UCSD-AML1 (cell line): ENCODE measurements around the gene OBSCN.

ENCODE experiments used
- DNase-seq: peaks from one replicate; lab custom pipeline; 2025; ENCODE audit not compliant: unreplicated experiment; lab: John Stamatoyannopoulos, UW

The OBSCN gene

GRCh38 chr1:228365271-228366061 is 157.6 kb downstream of the OBSCN start:
- DNase-seq: no peak

- DNase-seq: no peak
These were observed 158.4 kb downstream of the OBSCN start for GRCh38 chr1:228366062-228366865.

GRCh38 chr1:228366866-228367741 is 159.3 kb downstream of the OBSCN start:
- DNase-seq: no peak

GRCh38 chr1:228367798-228368791 is 160.3 kb downstream of the OBSCN start:
- no peak for DNase-seq

GRCh38 chr1:228368801-228369607 is 161.2 kb downstream of the OBSCN start:
- no peak for DNase-seq

- no peak for DNase-seq
These were observed 162.0 kb downstream of the OBSCN start for GRCh38 chr1:228369608-228370438.

- DNase-seq: no peak
These were observed 162.6 kb downstream of the OBSCN start for GRCh38 chr1:228370439-228370940.

- no peak for DNase-seq
These were observed 163.3 kb downstream of the OBSCN start for GRCh38 chr1:228370941-228371740.

- no peak for DNase-seq
These were observed 163.9 kb downstream of the OBSCN start for GRCh38 chr1:228371741-228372182.

- DNase-seq: no peak
These were observed 164.5 kb downstream of the OBSCN start for GRCh38 chr1:228372183-228373003.

GRCh38 chr1:228373004-228373680 is 165.3 kb downstream of the OBSCN start:
- no peak for DNase-seq

GRCh38 chr1:228373681-228374571 is 166.1 kb downstream of the OBSCN start:
- no peak for DNase-seq

- no peak for DNase-seq
These were observed 167.1 kb downstream of the OBSCN start for GRCh38 chr1:228374711-228375577.
